RWPE2 (cell line): Measurements from ENCODE around the gene RELT.
"Not testable (repeated sequence)": the region's sequence is repeated elsewhere in the genome, so short reads cannot be mapped to it uniquely, and the experiment has no call there.

Source experiments
- ATAC-seq: fragments of 200-7000 bp; cut with Tn5 transposase; 3 replicates; pipeline ENCODE4 v1.9.1; 2021; ENCODE audit warnings: low read depth
- DNase-seq: peaks from one replicate; pipeline ENCODE4 v3.0.0-alpha.2; 2020; ENCODE audit warnings: low spot score
- H3K27ac ChIP-seq: fragments of 450-650 bp; 2 replicates; pipeline ENCODE4 v1.5.1; 2017; ENCODE audit warnings: mild to moderate bottlenecking; ENCODE audit not compliant: poor library complexity, severe bottlenecking
- H3K27me3 ChIP-seq: fragments of 250-450 bp; sonication (Bioruptor Pico); 2 replicates; pipeline ENCODE4 v1.5.1; 2021; ENCODE audit warnings: mild to moderate bottlenecking, moderate library complexity; ENCODE audit not compliant: insufficient read depth, poor library complexity, severe bottlenecking
- H3K36me3 ChIP-seq: fragments of 250-450 bp; sonication (Bioruptor Pico); 2 replicates; pipeline ENCODE4 v1.5.1; 2020; ENCODE audit warnings: low read depth, mild to moderate bottlenecking, moderate library complexity
- H3K4me1 ChIP-seq: fragments of 250-450 bp; sonication (Bioruptor Pico); 2 replicates; pipeline ENCODE4 v1.5.1; 2021; ENCODE audit warnings: mild to moderate bottlenecking, moderate library complexity; ENCODE audit not compliant: insufficient read depth, poor library complexity, severe bottlenecking
- H3K4me3 ChIP-seq: fragments of 250-450 bp; sonication (Bioruptor Pico); 2 replicates; pipeline ENCODE4 v1.5.1; 2021; ENCODE audit warnings: mild to moderate bottlenecking, moderate library complexity; ENCODE audit not compliant: severe bottlenecking
- H3K9me3 ChIP-seq: fragments of 250-450 bp; sonication (Bioruptor Pico); 2 replicates; pipeline ENCODE4 v1.5.1; 2021; ENCODE audit warnings: mild to moderate bottlenecking, moderate library complexity; ENCODE audit not compliant: severe bottlenecking
- TF ChIP-seq, protein P1 (sequence below): fragments of 450-650 bp; IDR thresholded peaks from one replicate; pipeline ENCODE4 v1.5.1; 2017; ENCODE audit warnings: mild to moderate bottlenecking, moderate library complexity; ENCODE audit not compliant: poor library complexity, severe bottlenecking

The RELT gene

DNA sequence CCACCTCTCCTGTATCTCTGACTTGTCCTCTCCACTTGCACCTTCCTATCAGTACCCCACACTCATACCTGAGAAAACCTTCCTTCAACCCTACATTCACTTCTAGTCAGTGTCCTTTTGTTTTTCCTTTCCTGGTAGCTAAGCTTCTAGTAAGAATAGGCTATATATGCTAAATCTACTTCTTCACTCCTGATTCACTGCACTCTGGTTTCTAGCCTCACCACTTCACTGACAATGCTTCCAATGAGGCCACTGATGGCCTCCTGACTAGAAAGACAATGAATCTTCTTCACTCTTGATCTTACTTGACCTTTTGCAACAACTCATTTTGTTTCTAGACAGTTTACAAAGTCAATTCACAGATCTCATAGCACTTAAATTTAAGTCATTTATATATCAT lies 52.0 kb downstream of the RELT start:
- ATAC-seq: no peak

DNA sequence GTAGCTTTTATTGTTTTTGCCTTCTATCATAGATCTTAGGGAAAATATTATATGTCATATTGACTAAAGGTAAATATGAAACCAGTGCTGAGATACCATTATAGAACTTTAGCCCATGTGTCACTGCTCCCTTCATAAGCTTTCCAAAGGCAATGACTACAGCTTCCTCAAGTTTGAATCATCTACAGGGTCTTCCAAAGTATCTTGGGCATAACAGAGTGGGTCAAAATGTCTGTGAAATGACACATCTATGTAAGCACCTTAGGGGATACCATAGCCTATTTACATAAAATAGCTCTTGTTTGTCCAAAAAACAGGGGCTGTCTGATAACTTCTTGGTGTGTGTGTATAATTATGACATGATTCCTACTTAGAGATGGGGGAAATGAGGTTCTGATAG lies 52.5 kb downstream of the RELT start:
- TF ChIP-seq, protein P1, sequence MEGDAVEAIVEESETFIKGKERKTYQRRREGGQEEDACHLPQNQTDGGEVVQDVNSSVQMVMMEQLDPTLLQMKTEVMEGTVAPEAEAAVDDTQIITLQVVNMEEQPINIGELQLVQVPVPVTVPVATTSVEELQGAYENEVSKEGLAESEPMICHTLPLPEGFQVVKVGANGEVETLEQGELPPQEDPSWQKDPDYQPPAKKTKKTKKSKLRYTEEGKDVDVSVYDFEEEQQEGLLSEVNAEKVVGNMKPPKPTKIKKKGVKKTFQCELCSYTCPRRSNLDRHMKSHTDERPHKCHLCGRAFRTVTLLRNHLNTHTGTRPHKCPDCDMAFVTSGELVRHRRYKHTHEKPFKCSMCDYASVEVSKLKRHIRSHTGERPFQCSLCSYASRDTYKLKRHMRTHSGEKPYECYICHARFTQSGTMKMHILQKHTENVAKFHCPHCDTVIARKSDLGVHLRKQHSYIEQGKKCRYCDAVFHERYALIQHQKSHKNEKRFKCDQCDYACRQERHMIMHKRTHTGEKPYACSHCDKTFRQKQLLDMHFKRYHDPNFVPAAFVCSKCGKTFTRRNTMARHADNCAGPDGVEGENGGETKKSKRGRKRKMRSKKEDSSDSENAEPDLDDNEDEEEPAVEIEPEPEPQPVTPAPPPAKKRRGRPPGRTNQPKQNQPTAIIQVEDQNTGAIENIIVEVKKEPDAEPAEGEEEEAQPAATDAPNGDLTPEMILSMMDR: no peak
- Histone ChIP-seq H3K27ac (no peak overlapping the region), H3K36me3 (no peaks in the 10 kb centered on the region), H3K27me3 (no peaks in the 10 kb centered on the region), H3K4me3 (no peak overlapping the region), H3K4me1 (no peaks in the 10 kb centered on the region), H3K9me3 (no peaks in the 10 kb centered on the region)
- no peak for ATAC-seq
- DNase-seq: no peak

More for the DNA sequence above, 52.0 kb downstream of the RELT start:
- H3K9me3 ChIP-seq: no peaks in the 10 kb centered on the region
- no peaks in the 10 kb centered on the region for H3K27me3 ChIP-seq
- no peaks in the 10 kb centered on the region for H3K36me3 ChIP-seq
- DNase-seq: no peak
- H3K27ac ChIP-seq: no peak overlapping the region
- TF ChIP-seq, protein P1: no peak
- no peaks in the 10 kb centered on the region for H3K4me1 ChIP-seq
- H3K4me3 ChIP-seq: no peak overlapping the region

DNA sequence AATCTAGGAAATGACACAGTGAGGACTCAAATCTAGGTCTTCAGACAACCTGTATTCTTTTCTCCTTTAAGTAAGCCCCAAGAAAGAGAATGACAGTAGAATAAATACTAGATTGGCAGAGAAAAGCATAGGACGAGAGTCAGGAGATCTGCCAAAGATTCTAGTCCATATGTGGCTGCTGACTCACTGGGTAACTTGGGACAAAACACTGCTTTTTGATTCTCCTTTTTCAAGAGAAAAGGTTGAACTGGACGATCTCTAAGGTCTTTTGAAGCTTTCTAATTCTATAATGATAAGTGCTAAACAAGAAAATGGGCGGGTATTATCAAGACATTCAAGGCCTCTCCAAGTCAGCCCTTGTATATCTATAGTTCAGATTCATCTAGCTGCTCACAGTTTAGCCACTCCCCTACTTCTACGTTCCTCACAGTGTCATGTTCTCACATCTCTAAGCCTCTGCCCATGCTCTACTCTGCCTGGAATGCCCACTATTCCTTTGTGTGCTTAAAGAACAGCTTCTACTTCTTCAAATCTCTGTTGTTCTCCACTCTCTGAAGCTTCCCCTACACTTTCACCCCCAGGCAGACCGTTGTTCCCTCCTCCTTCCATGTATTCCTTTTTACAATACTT lies 53.0 kb downstream of the RELT start:
- H3K27ac ChIP-seq: no peak overlapping the region
- DNase-seq (no peak), ATAC-seq (no peak)
- H3K4me1 ChIP-seq: no peaks in the 10 kb centered on the region
- H3K9me3 ChIP-seq: no peaks in the 10 kb centered on the region
- H3K27me3 ChIP-seq: no peaks in the 10 kb centered on the region
- H3K4me3 ChIP-seq: no peak overlapping the region
- TF ChIP-seq, protein P1: no peak
- H3K36me3 ChIP-seq: no peaks in the 10 kb centered on the region

DNA sequence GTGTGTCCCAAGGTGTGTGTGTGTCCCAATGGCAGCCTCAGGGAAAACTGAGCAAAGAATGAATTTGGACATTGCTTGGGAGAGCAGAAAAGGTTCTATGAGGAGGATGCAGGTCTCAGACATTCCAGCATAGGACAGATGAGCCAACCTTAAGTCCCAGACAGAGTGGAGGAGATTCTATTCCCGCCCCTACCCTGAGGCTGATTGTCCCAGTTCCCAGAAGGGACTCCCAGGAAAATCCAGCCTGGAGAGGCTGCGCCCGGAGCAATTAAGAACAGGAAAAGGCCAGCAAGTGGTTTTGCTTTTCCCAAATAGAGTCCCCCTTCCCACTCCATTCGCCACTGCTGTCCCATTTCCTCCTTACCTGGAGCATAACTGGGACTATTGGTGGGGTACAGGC lies 54.1 kb downstream of the RELT start:
- TF ChIP-seq, protein P1: no peak
- Histone ChIP-seq H3K36me3 (no peaks in the 10 kb centered on the region), H3K4me3 (no peak overlapping the region), H3K4me1 (no peaks in the 10 kb centered on the region), H3K27ac (no peak overlapping the region), H3K27me3 (no peaks in the 10 kb centered on the region), H3K9me3 (no peaks in the 10 kb centered on the region)
- DNase-seq (no peak), ATAC-seq (no peak)

DNA sequence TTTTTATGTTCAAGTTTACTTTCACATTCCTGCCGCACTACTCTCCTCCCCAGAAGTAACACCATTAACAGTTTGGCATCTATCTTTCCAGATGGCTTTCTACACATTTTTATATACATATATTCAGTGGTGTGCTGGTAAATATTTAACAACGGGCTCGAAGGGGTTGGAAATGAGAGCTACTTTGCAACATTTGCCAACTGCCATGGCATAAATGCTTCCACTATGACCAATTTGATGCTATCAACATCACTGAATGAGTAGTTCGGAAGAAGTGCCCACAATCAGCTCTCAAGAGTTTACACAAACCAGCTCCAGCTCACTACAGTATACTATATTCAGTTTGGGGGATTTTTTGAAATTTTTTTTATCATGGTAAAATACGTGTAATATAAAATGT lies 55.2 kb downstream of the RELT start:
- TF ChIP-seq, protein P1: no peak
- Histone ChIP-seq H3K27me3 (no peaks in the 10 kb centered on the region), H3K36me3 (no peaks in the 10 kb centered on the region), H3K4me1 (no peaks in the 10 kb centered on the region), H3K9me3 (peaks cover 2% of the 10 kb centered on the region), H3K27ac (no peak overlapping the region), H3K4me3 (no peak overlapping the region)
- ATAC-seq (no peak), DNase-seq (no peak)

DNA sequence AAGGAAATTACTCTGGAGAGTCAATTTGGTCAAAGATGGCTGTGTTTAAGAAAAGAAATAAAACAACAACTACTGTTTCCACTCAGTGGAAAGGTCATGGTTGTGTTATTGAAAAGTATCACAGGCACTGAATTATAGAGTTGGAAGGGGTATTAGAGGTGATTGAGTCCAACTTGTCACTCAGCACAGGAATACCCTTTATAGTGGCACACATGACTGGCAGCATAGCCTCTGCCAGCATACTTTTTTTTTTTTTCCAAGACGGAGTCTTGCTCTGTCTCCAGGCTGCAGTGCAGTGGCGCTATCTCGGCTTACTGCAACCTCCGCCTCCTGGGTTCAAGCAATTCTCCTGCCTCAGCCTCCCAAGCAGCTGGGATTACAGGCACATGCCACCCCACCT lies 60.7 kb downstream of the RELT start:
- H3K36me3 ChIP-seq, ATAC-seq, H3K4me1 ChIP-seq, H3K27ac ChIP-seq, H3K4me3 ChIP-seq, H3K27me3 ChIP-seq, DNase-seq, H3K9me3 ChIP-seq: not testable (repeated sequence)
